Measurements from ENCODE around the gene CDCP1. TPM values are rescaled to one million over a fixed set of nuclear protein-coding genes. Genes with fewer than 3 reads are reported as not detected.

Gene CDCP1
- total RNA-seq, 2 donors from 2014 or later: 8.9 to 13.1 TPM

- Histone ChIP-seq H3K4me1 (ENCODE audit: control insufficient read depth, insufficient read depth, low read length) (no peaks in the 10 kb centered on the region), H3K27ac (ENCODE audit: low read depth, low read length) (no peak overlapping the region), H3K9me3 (ENCODE audit: control insufficient read depth, low read length) (no peaks in the 10 kb centered on the region), H3K4me3 (ENCODE audit: low read length) (no peak overlapping the region), H3K27me3 (ENCODE audit: control insufficient read depth, insufficient read depth, low read length, poor library complexity, severe bottlenecking) (no peaks in the 10 kb centered on the region), H3K36me3 (ENCODE audit: control insufficient read depth, insufficient read depth, low read length) (no peaks in the 10 kb centered on the region), H3K9ac (ENCODE audit: extremely low read depth, low read length, poor library complexity, severe bottlenecking) (no peak overlapping the region)
- Mint-ChIP-seq H3K4me1 (peaks cover 3% of the 10 kb centered on the region), H3K4me3 (no peak overlapping the region), H3K27ac (no peak overlapping the region), H3K36me3 (ENCODE audit: low read depth) (peaks cover 14% of the 10 kb centered on the region), H3K9me3 (no peaks in the 10 kb centered on the region), H3K27me3 (ENCODE audit: insufficient read depth) (no peaks in the 10 kb centered on the region)
- 85 to 96% methylated on average over 10 to 13 of the region's 13 CpGs for WGBS, 2 experiments (ENCODE audit: insufficient coverage in 1 of 2, insufficient read length in 1 of 2)
- DNase-seq: no peak
- no peak for TF ChIP-seq CTCF (conservative IDR thresholded peaks at IDR 0.05)
These were observed 61.1 kb downstream of the CDCP1 start for GRCh38 chr3:45084820-45085816.

GRCh38 chr3:45084361-45084760 lies 61.8 kb downstream of the CDCP1 start:
- H3K9ac ChIP-seq (ENCODE audit: extremely low read depth, low read length, poor library complexity, severe bottlenecking): no peak overlapping the region
- Mint-ChIP-seq H3K27ac (no peak overlapping the region), H3K9me3 (no peaks in the 10 kb centered on the region), H3K4me1 (peaks cover 3% of the 10 kb centered on the region), H3K27me3 (ENCODE audit: insufficient read depth) (no peaks in the 10 kb centered on the region), H3K4me3 (no peak overlapping the region), H3K36me3 (ENCODE audit: low read depth) (peaks cover 12% of the 10 kb centered on the region)
- H3K4me1 ChIP-seq (ENCODE audit: control insufficient read depth, insufficient read depth, low read length): no peaks in the 10 kb centered on the region
- WGBS, 2 experiments (ENCODE audit: insufficient coverage in 1 of 2, insufficient read length in 1 of 2): 88 to 89% methylated on average over 1 of the region's 1 CpG
- no peak for DNase-seq
- H3K9me3 ChIP-seq (ENCODE audit: control insufficient read depth, low read length): no peaks in the 10 kb centered on the region
- no peaks in the 10 kb centered on the region for H3K27me3 ChIP-seq (ENCODE audit: control insufficient read depth, insufficient read depth, low read length, poor library complexity, severe bottlenecking)
- H3K36me3 ChIP-seq (ENCODE audit: control insufficient read depth, insufficient read depth, low read length): no peaks in the 10 kb centered on the region
- no peak overlapping the region for H3K4me3 ChIP-seq (ENCODE audit: low read length)
- TF ChIP-seq CTCF (conservative IDR thresholded peaks at IDR 0.05): no peak
- H3K27ac ChIP-seq (ENCODE audit: low read depth, low read length): no peak overlapping the region

- Histone ChIP-seq H3K27ac (ENCODE audit: low read depth, low read length) (no peak overlapping the region), H3K36me3 (ENCODE audit: control insufficient read depth, insufficient read depth, low read length) (no peaks in the 10 kb centered on the region), H3K9me3 (ENCODE audit: control insufficient read depth, low read length) (no peaks in the 10 kb centered on the region), H3K4me1 (ENCODE audit: control insufficient read depth, insufficient read depth, low read length) (no peaks in the 10 kb centered on the region), H3K27me3 (ENCODE audit: control insufficient read depth, insufficient read depth, low read length, poor library complexity, severe bottlenecking) (no peaks in the 10 kb centered on the region), H3K4me3 (ENCODE audit: low read length) (no peak overlapping the region), H3K9ac (ENCODE audit: extremely low read depth, low read length, poor library complexity, severe bottlenecking) (no peak overlapping the region)
- no peak for DNase-seq
- Mint-ChIP-seq H3K9me3 (no peaks in the 10 kb centered on the region), H3K36me3 (ENCODE audit: low read depth) (peaks cover 7% of the 10 kb centered on the region), H3K4me1 (peaks cover 3% of the 10 kb centered on the region), H3K27me3 (ENCODE audit: insufficient read depth) (no peaks in the 10 kb centered on the region), H3K27ac (no peak overlapping the region), H3K4me3 (no peak overlapping the region)
- TF ChIP-seq CTCF (conservative IDR thresholded peaks at IDR 0.05): no peak
- 91 to 97% methylated on average over 5 to 6 of the region's 6 CpGs for WGBS, 2 experiments (ENCODE audit: insufficient coverage in 1 of 2, insufficient read length in 1 of 2)
These were observed 63.2 kb downstream of the CDCP1 start for GRCh38 chr3:45083023-45083422.

All from endodermal cell (in vitro differentiated cells).